Stimulated activated CD4-positive, alpha-beta T cell treated with anti-CD3 and anti-CD28 coated beads, Interleukin-12 subunit alpha, Interleukin-12 subunit beta, amount 100 ng/mL, for 4 hours (primary cell): Measurements from ENCODE around the gene XRCC3.
"Not testable (repeated sequence)": the region's sequence is repeated elsewhere in the genome, so short reads cannot be mapped to it uniquely, and the experiment has no call there.

Experiments used
- DNase-seq: peaks from one replicate; pipeline ENCODE4 v3.0.0-alpha.2; 2020

Gene XRCC3

DNA sequence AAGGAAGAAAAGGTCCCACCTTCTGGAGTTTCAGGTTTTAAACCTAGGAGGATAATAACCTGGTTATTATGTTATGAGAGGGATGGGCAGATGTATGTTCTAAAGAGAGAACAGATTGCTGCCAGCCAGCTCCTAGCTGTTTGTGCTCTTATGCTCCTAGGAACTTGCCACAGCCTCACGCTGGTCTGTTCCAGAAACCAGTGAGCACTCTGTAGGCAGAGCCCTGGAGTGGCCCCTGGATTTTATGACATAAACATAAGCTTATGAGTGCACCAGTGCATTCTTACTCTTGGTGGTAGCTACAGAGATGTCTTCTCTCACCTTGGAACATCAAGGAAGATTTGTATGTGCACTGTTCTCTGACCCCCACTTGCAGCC, 58.5 kb downstream of the XRCC3 start:
- DNase-seq, result no peak

DNA sequence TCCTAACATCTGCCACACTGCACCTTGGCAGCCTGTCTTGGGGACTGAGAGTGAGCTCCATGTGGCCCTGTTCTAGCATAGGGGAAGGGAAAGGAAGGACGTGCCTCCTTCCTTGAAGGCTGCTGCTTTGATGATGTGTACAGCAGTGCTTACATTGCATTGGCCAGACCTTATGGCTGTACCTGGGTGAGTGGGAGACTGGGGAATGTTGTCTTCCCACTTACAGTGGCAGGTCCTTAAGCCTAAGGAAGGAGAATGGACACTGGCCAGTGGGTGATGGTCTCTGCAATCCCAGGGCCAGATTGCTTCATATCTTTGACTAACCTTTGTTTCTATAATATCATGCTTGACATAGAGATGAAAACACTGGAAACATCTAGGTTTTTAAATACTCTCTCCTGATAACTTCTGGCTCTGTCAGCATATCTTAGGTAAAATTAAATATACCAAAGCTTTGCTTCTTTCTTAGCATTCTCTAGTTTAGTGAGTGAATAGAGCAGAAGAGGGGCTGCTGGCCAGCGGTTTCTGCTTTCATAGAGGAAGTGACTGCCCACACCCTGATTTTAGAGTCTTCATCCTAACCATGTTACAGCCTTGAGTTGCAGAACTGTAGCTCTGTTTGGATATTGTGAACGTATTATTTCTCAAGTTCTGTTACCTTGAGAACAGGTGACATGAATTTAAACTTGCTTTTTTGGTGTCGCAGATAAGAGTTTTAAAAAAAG, 59.1 kb downstream of the XRCC3 start:
- DNase-seq, result no peak

GRCh38 chr14:103654619-103655018, 60.6 kb downstream of the XRCC3 start:
- DNase-seq, result no peak

GRCh38 chr14:103653805-103654204, 61.4 kb downstream of the XRCC3 start:
- DNase-seq, result no peak

DNA sequence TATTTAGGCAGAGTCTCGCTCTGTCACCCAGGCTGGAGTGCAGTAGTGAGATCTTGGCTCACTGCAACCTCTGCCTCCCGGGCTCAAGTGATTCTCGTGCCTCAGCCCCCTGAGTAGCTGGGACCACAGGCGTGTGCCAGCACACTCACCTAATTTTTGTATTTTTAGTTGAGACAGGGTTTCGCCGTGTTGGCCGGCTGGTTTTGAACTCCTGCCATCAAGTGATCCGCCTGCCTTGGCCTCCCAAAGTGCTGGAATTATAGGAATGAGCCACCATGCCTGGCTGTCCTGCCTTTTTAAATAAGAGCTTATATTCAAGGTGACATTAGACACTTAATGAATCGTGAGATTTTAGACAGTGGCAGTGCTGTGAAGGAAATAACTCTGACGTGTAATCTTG, 61.9 kb downstream of the XRCC3 start:
- DNase-seq, result not testable (repeated sequence)

DNA sequence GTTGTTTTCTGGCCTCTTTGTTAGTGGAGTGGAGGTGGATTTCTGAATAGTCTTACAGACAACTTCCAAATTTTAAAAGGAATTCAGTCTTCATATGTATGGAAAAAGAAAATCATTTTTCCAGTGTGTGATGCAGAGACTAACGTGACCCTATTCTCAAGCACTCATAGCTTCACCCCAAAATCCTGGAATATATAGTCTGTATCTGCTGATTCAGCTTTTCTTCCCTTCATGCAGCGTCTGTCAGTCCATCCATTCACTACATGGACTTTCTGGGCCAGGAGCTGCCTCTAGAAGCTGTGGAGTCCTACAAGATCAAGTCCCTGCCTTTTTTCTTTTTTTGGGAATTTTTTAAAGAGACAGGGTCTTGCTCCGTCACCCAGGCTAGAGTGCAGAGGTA, 62.4 kb downstream of the XRCC3 start:
- DNase-seq, result no peak

DNA sequence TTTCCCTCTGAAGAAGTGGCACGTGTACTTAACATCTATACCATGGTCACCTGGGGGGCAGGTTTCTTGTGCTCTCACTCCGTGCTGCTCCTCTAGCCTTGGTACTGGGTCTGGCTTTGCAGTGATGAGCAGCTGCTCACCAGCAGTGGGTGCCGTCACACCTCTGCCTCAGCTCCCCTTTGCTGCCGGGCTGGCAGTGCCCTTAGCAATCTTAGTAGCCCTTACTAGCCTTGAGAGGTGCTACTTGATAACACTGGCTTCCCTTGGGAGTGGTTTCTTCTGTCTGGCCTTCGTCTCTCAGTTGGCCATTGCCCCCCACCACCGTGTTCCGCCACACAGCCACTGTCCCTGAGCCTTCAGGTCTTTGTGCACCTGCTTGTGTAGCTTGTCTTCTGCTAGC, 63.7 kb downstream of the XRCC3 start:
- DNase-seq, result no peak

- DNase-seq, result no peak
Observed at GRCh38 chr14:103650213-103650612, 65.0 kb downstream of the XRCC3 start.

DNA sequence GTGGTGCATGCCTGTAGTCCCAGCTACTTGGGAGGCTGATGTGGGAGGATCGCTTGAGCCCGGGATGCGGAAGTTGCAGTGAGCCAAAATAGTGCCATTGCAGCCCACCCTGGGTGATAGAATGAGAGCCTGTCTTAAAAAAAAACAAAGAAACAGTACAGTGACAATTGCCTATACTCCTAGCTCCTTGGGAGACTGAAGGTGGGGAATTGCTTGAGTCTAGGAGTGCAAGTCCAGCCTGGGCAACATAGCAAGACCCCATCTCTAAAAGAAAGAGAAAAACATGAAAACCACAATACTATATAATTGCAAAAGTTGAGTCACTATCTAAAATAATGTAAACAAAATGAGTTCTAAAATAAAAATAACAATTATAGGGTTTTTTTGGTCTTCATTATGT, 66.2 kb downstream of the XRCC3 start:
- DNase-seq, result no peak
